Left lung (tissue), 10 donors: ENCODE measurements around the gene VDAC1. TPM values are rescaled to one million over a fixed set of nuclear protein-coding genes. Genes with fewer than 3 reads are reported as not detected.
A peak's percentile ranks its signal among the peaks of the same experiment; 100 is the strongest.
"Not testable (repeated sequence)": the region's sequence is repeated elsewhere in the genome, so short reads cannot be mapped to it uniquely, and the experiment has no call there.

Source experiments
- ATAC-seq: fragments of 200-7000 bp; cut with Tn5 transposase; one replicate; pipeline ENCODE4 v1.9.1; 2020; ENCODE audit warnings: moderate library complexity
- DNase-seq, 4 donors: peaks; one replicate each; pipeline ENCODE4 v3.0.0-alpha.2; 2013 to 2020
- H3K27ac ChIP-seq, 2 donors: fragments of 200-600 bp; sonication (generic) in 1 of 2; one replicate each; pipeline versions ENCODE4 v1.5.0 to v1.8.0; 2020 to 2021
- H3K27me3 ChIP-seq, 2 donors: fragments of 200-600 bp; sonication (generic) in 1 of 2; one replicate each; pipeline versions ENCODE4 v1.5.0 to v1.8.0; 2020 to 2021
- H3K36me3 ChIP-seq, 2 donors: fragments of 200-600 bp; sonication (generic) in 1 of 2; one replicate each; pipeline versions ENCODE4 v1.5.0 to v1.8.0; 2020 to 2021
- H3K4me1 ChIP-seq, 2 donors: fragments of 200-600 bp; one replicate each; pipeline ENCODE4 v1.8.0; 2021
- H3K4me3 ChIP-seq, 2 donors: fragments of 200-600 bp; sonication (generic) in 1 of 2; one replicate each; pipeline versions ENCODE4 v1.5.0 to v1.8.0; 2020 to 2021; ENCODE audit warnings: mild to moderate bottlenecking in 1 of 2
- H3K9me3 ChIP-seq, 2 donors: fragments of 200-600 bp; sonication (generic) in 1 of 2; one replicate each; pipeline versions ENCODE4 v1.5.0 to v1.8.0; 2020 to 2021
- intact Hi-C, 2 donors: fragments of 100-400 bp; cut with DNase I; formaldehyde crosslinking; loops; one replicate each; pipeline versions ENCODE4 v1.11.2 to v1.14.2; 2022
- polyA plus RNA-seq, 6 donors: library from polyadenylated mRNA; unstranded; fragments of 120-200 nt; gene quantifications; one replicate each; pipeline ENCODE4 v1.2.1, GENCODE V29; 2013; ENCODE audit not compliant: insufficient read length in 6 of 6
- total RNA-seq, 2 donors: library from RNA; stranded (reverse); fragmentation: NEBNext Ultra II Directional; extraction: Animal tissue kit (Norgen Biotek cat#: 25700); gene quantifications; one replicate each; pipeline ENCODE4 v1.2.1, GENCODE V29; 2021
- TF ChIP-seq, protein P1 (sequence below), 2 donors: fragments of 200-600 bp; sonication (generic) in 1 of 2; IDR thresholded peaks; one replicate each; pipeline versions ENCODE4 v1.5.0 to v1.8.0; 2021; ENCODE audit warnings: antibody characterized with exemption in 2 of 2
- donor health status: DM: no; HTN: yes; CAD: no.
- donor health status: DM: no; HTN: no; CAD: no.

VDAC1 gene
- total and polyA plus RNA-seq, 8 donors: 118 to 186 (median 133) TPM

GRCh38 chr5:134043793-134044792 is 39.3 kb upstream of the VDAC1 start:
- DNase-seq (no peak), ATAC-seq (no peak)
- H3K27me3 ChIP-seq: no peaks in the 10 kb centered on the region
- no peak overlapping the region for H3K4me3 ChIP-seq
- no peaks in the 10 kb centered on the region for H3K9me3 ChIP-seq
- TF ChIP-seq, protein P1, sequence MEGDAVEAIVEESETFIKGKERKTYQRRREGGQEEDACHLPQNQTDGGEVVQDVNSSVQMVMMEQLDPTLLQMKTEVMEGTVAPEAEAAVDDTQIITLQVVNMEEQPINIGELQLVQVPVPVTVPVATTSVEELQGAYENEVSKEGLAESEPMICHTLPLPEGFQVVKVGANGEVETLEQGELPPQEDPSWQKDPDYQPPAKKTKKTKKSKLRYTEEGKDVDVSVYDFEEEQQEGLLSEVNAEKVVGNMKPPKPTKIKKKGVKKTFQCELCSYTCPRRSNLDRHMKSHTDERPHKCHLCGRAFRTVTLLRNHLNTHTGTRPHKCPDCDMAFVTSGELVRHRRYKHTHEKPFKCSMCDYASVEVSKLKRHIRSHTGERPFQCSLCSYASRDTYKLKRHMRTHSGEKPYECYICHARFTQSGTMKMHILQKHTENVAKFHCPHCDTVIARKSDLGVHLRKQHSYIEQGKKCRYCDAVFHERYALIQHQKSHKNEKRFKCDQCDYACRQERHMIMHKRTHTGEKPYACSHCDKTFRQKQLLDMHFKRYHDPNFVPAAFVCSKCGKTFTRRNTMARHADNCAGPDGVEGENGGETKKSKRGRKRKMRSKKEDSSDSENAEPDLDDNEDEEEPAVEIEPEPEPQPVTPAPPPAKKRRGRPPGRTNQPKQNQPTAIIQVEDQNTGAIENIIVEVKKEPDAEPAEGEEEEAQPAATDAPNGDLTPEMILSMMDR (IDR thresholded peaks at IDR 0.05): no peak
- no peaks in the 10 kb centered on the region for H3K4me1 ChIP-seq
- intact Hi-C loops: loop anchor here in 1 of 2 donors (5.0 kb wide), 1 partner anchor 98 kb away; no protein-coding TSS in a partner anchor
- H3K36me3 ChIP-seq: no peaks in the 10 kb centered on the region
- no peak overlapping the region for H3K27ac ChIP-seq

DNA sequence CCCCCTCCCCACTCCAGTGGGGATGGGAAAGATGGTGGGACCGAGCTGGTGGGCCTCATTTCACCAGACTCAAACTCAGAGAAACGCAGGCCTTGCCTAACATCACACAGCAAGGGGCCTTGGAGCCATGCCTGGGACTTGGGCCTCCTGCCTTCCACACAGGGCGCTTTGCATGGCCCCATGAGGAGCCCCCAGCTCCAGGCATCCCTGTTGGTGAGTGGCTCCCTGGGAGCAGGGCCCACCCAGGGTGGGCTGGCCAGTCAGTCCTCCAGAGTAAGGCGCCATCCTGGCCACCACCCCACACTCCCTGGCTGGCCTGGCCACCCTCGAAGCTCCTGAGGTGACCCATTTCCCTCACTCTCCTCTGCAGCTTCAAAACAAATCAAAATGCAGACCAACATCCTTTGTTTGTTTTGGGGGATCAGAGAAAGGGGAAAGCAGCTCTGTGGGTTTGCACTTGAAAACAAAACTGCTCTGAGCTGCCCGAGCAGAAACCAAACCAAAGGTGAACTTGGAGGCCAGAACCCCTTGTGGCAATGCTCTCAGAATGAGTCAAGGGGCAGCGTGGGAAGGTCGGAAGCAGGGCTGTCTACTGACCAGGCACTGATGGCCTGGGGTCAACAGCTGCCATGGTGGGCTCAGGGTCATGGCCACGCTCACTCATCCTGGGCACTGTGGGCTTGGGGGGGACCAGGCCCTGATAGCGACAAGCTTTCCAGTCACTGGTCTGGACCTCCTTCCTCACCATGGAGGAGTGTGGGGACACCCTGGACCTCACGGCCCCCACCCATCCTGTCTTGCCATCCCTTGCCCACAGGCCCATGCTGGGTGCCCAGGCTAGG is 37.0 kb upstream of the VDAC1 start:
- H3K9me3 ChIP-seq: no peaks in the 10 kb centered on the region
- H3K27me3 ChIP-seq: no peaks in the 10 kb centered on the region
- no peak for ATAC-seq
- no peaks in the 10 kb centered on the region for H3K36me3 ChIP-seq
- H3K4me3 ChIP-seq: no peak overlapping the region
- TF ChIP-seq, protein P1 (IDR thresholded peaks at IDR 0.05): no peak
- H3K27ac ChIP-seq: no peak overlapping the region
- DNase-seq: no peak
- no peaks in the 10 kb centered on the region for H3K4me1 ChIP-seq
- intact Hi-C loops: loop anchor here in 1 of 2 donors (5.0 kb wide), 1 partner anchor 101 kb away; no protein-coding TSS in a partner anchor

DNA sequence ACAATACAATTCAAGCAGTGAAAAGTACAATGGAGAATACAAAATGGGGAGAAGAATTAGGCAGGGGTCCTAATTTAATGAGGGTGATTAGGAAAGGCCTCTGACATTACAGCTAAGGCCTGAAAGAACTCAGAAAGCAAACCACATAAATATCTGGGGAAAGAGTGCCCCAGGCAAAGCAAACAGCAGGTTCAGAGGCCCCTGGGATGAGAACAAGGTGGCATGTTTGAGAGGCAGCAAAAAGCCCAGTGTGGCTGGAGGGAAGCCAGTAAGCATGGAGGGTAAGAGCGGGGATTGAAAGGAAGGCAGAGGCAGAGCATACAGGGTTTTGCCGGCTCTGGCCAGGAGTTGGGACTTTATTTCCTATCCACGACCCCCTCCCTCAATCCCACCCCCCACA is 33.4 kb upstream of the VDAC1 start:
- Histone ChIP-seq H3K27ac (no peak overlapping the region), H3K9me3 (no peaks in the 10 kb centered on the region), H3K36me3 (no peaks in the 10 kb centered on the region), H3K27me3 (no peaks in the 10 kb centered on the region), H3K4me3 (no peak overlapping the region), H3K4me1 (no peaks in the 10 kb centered on the region)
- peak in 1 of 4 donors; percentile 24 for DNase-seq
- TF ChIP-seq, protein P1 (IDR thresholded peaks at IDR 0.05): no peak
- no peak for ATAC-seq
- intact Hi-C loops: no loop called here

GRCh38 chr5:134037160-134037559 is 32.4 kb upstream of the VDAC1 start:
- ATAC-seq: no peak
- TF ChIP-seq, protein P1 (IDR thresholded peaks at IDR 0.05): no peak
- Histone ChIP-seq H3K4me3 (no peak overlapping the region), H3K36me3 (no peaks in the 10 kb centered on the region), H3K27me3 (no peaks in the 10 kb centered on the region), H3K4me1 (no peaks in the 10 kb centered on the region), H3K9me3 (no peaks in the 10 kb centered on the region), H3K27ac (no peak overlapping the region)
- intact Hi-C loops: no loop called here
- no peak for DNase-seq

GRCh38 chr5:134034326-134034725 is 29.6 kb upstream of the VDAC1 start:
- no peaks in the 10 kb centered on the region for H3K36me3 ChIP-seq
- intact Hi-C loops: no loop called here
- no peaks in the 10 kb centered on the region for H3K27me3 ChIP-seq
- ATAC-seq (no peak), DNase-seq (no peak)
- no peak overlapping the region for H3K27ac ChIP-seq
- TF ChIP-seq, protein P1 (IDR thresholded peaks at IDR 0.05): no peak
- H3K4me3 ChIP-seq: no peak overlapping the region
- H3K9me3 ChIP-seq: no peaks in the 10 kb centered on the region
- no peaks in the 10 kb centered on the region for H3K4me1 ChIP-seq

GRCh38 chr5:134030303-134030964 is 25.7 kb upstream of the VDAC1 start:
- H3K27me3 ChIP-seq, H3K36me3 ChIP-seq, H3K27ac ChIP-seq, H3K4me3 ChIP-seq, H3K9me3 ChIP-seq, H3K4me1 ChIP-seq, ATAC-seq, DNase-seq, intact Hi-C loops: not testable (repeated sequence)
